ENCODE data around the gene EPB41L1.

GRCh38 chr20:36273414-36274180, 119.1 kb downstream of the EPB41L1 start:
- TF ChIP-seq USF1 (IDR thresholded peaks at IDR 0.05), result no peak
- TF ChIP-seq YY1 (IDR thresholded peaks at IDR 0.05; ENCODE audit: low read depth), result no peak

All from Ishikawa (cell line).